NK-92 treated with Interleukin-12 subunit alpha and Interleukin-12 subunit beta, amount 100 ng/mL, for 24 hours (cell line): ENCODE measurements around the gene CETN1.

ENCODE experiments used
- DNase-seq: peaks from one replicate; lab custom pipeline; 2025; lab: John Stamatoyannopoulos, UW

CETN1 gene

DNA sequence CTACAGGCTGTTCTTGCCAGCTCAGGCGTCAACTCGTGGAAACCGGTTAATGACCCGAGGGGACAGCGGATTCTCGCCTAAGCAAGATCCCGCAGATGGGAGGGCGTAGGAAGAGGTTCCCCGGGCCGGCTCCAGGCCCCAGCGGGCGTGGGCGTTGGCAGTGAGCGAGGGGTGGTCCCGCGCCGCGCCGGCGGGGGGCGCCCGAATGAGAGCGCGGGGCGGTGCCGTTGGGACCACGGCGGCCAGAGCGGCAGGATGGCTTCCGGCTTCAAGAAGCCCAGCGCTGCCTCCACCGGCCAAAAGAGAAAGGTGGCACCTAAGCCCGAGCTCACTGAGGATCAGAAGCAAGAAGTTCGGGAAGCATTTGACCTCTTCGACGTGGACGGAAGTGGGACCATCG lies at the start of gene CETN1:
TSS of gene CETN1 (plus strand) at position 227 of the 400 bp plus-strand sequence. CDS start at position 256, 29 bp downstream.
- DNase-seq: no peak

DNA sequence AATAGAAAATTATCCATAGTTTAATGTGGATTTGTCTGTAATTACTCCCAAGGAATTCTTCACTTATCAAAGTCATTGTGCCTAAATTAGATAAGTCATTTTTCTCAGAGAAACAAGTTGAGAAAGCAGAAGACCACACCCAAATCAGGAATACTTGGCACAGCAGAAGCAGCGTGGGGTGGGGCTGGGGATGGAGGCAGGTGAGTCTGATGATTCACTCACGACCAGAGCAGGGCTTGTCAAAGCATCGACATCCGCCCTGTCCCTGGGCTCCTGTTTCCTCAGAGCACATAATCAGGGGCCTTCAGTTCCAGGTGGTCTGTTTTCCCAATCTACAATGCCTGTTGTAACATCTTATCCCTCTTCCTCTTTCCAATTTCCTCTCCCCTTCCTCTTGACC lies 48.2 kb upstream of the CETN1 start:
- DNase-seq: no peak

DNA sequence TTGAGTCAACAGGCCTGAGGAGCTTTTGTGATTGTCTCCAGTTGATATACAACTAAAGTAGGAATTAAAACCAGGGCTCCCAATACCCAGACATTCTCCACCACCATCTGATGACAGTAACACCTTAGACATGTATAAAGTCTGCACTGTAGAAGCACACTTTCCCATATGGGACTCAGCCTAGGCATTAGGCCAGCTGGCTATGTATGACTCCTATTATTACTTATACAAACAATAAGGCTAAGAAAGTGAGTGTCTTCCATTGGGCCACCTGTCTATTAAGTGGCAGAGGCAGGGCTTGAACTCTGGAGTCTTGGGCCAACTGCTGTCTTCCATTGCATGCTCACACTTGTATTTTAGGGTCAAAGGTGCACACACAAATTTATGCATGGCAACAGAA lies 47.5 kb upstream of the CETN1 start:
- no peak for DNase-seq

GRCh38 chr18:533995-534601 lies 46.1 kb upstream of the CETN1 start:
- DNase-seq: no peak

DNA sequence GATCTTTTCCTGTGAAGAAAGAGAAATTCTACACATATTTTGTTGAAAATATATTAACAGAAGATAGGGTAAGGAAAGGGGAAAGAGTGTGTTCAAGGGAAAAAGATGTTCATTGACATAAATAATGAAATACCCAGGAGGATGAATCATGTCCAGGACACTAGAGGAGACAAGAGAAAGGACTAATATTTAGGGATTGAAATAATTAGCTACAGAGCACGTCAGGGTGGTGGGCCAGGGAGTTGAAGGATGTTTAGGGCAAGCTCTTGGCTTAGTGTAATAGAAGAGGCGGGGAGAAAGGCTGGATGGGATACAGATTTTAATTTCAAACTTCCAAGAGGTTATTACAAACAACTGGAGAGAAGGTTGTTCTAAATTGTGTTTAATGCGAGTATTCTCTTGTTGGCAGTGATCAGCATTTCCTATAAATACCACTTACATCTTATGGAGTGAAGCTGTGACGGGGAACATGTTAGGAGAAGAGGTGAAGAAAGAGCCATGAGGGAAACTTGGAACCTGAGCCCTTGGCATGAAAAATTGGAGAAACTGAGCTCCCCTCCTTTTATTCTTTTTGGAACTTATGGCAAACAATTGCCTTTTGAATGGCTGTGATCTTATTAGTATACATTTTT lies 36.6 kb upstream of the CETN1 start:
- DNase-seq: no peak

GRCh38 chr18:549967-550366 lies 30.2 kb upstream of the CETN1 start:
- DNase-seq: no peak

DNA sequence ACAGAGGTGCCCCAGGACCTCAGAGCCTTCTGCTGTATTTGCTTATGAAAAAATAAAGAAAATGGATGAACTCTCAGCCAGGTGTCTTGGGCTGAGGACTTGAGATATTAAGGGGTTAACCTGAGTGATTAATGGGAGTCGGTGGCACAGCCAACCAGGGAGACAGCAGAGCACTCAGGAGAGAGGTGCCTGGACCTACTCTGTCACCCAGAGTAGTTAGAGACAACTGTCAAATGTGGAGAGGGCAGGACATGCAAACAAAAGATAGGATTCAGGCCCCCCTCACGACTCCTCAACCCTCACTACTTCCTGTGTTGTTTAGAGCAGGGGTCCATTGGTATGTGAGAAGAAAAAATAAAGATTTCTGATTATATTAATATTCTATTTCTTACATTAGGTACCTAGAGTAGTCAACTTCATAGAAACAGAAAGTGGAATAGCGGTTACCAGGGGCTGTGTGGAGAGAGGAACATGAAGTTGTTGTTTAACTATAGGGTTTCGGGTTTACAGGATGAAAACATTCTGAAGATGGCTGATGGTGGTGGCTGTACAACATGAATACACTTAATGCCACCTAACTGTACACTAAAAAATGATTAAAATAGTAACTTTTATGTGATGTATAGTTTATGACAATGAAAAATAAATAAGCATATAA lies 28.6 kb upstream of the CETN1 start:
- no peak for DNase-seq

- no peak for DNase-seq
These were observed 24.3 kb upstream of the CETN1 start for GRCh38 chr18:555705-556457.

DNA sequence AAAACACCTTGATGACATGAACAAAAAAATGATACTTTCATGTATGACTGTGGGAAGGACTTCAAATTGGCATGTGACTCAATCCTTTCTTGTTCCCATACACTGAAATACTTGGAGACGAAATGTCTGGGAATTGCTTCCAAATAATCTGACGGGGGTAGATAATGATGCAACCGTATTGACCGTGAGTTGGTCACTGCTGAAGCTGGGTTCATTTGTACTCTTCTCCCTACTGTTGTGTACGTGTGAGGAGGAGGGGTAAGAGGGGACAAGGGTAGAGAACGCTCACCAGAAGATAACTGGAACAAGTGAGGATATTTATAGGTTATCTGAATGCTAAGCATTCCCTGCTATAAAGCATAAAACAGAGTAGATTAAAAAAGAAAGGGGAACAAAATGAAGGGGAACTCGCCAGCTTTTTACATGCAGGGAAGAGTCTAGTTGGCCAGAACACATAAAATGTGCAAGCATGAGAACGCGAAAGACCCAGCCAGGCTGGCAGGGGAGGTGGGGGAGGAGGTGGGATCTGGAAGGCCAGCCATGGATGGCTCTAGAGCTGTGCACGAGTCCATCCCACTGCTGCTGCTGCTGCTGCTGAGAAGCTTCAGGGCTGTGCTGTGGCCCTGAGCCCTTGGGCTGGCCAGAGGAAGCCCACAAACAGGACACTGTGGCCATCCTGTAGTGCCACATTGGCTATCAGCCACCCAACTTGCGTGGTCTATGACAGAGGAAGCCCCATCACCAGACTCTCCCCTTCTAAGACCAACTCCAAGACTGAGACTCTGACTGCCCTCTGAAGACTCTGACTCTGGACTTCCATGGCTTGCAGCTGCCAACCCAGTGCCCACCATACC lies 15.2 kb upstream of the CETN1 start:
- no peak for DNase-seq

- DNase-seq: no peak
These were observed 14.6 kb upstream of the CETN1 start for GRCh38 chr18:565562-566061.

GRCh38 chr18:567122-567521 lies 13.1 kb upstream of the CETN1 start:
- no peak for DNase-seq

GRCh38 chr18:568731-569130 lies 11.4 kb upstream of the CETN1 start:
- no peak for DNase-seq

DNA sequence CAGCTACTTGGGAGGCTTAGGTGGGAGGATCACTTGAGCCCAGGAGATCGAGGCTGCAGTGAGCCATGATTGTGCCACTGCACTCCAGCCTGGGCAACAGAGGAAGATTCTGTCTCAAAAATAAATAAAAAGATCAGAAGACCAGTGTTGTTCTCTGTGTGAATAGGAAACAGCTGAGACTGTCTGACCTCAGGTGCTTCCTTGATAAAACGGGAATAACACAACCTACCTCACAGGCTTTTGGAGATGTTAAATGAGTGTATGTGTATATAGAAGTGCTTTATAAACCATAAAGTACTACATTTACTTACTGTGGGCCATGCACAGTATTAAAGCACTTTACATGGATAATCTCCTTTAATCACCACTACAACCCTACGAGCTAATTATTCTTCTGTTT lies 9.9 kb upstream of the CETN1 start:
- no peak for DNase-seq

DNA sequence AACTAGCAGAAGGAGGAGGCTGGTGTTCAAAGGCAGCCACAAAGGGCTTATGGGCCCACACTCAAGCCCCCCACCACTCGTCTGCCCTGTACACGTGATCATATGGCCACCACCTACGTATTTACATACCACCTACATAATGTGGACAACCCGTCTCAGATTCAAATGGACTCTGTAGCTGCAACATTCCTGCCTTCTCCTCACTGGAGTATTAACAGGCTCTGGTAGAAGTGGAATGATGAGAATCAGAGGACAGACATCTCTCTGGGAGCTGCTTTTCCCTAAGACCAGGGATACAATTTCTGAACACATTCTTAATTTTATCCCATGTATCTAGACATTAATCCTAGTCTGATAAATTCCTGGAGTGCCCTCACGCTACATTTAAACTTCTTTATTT lies 9.5 kb upstream of the CETN1 start:
- no peak for DNase-seq

GRCh38 chr18:572091-572830 lies 7.9 kb upstream of the CETN1 start:
- no peak for DNase-seq

- DNase-seq: no peak
These were observed 7.3 kb upstream of the CETN1 start for GRCh38 chr18:572831-573289.

DNA sequence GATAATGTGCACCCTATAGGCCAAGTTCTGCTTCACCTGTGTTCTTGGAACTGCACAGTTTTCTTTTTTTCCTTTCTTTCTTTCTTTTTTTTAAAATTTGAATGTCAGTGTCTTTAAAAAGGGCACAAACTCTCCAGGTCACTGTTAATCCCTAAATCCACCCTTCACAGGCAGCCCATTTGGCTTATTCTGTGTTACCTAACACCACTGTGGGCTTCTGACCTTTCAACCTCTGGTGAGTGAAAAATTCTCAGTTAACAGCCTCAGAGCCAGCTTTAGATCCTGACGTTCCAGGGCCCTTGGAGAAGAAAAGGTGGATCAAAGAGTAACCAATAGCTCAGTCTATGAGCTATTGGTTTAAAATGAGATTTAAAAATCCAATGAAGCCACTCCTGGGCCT lies 6.8 kb upstream of the CETN1 start:
- no peak for DNase-seq

GRCh38 chr18:574149-574860 lies 5.9 kb upstream of the CETN1 start:
- no peak for DNase-seq

GRCh38 chr18:574865-575645 lies 5.1 kb upstream of the CETN1 start:
- no peak for DNase-seq
